Activated T-helper 2 cell treated with anti-CD3 and anti-CD28 coated beads, Interferon-gamma antibody, Interleukin-2, Interleukin-4, amounts not matched to agents 10 μg/mL and 5 μg/mL and 100 μg/mL, durations not matched to agents 14 hours and 24 hours and 36 hours (primary cell): ENCODE results near the gene POLR2F. TPM values are rescaled to one million over a fixed set of nuclear protein-coding genes. Genes with fewer than 3 reads are reported as not detected.

Experiments
- DNase-seq: peaks from one replicate; pipeline ENCODE4 v3.0.0; 2021; ENCODE audit warnings: low spot score
- H3K27ac Mint-ChIP-seq: one replicate; pipeline ENCODE4 v1.8.0; 2021; ENCODE audit warnings: mixed read lengths
- H3K27me3 Mint-ChIP-seq: one replicate; pipeline ENCODE4 v1.8.0; 2021; ENCODE audit warnings: low read depth, mixed read lengths
- H3K36me3 Mint-ChIP-seq: one replicate; pipeline ENCODE4 v1.8.0; 2021; ENCODE audit warnings: low read depth, mixed read lengths
- H3K4me1 Mint-ChIP-seq: one replicate; pipeline ENCODE4 v1.8.0; 2021; ENCODE audit warnings: low read depth, mixed read lengths
- H3K4me3 Mint-ChIP-seq: one replicate; pipeline ENCODE4 v1.8.0; 2021; ENCODE audit warnings: low read depth, mild to moderate bottlenecking, moderate library complexity, mixed read lengths
- H3K9me3 Mint-ChIP-seq: one replicate; pipeline ENCODE4 v1.8.0; 2021; ENCODE audit warnings: mixed read lengths
- intact Hi-C: fragments of 100-400 bp; cut with micrococcal nuclease; formaldehyde crosslinking; loops from one replicate; pipeline ENCODE4 v1.15.1; 2023
- total RNA-seq: library from RNA; stranded (reverse); gene quantifications from 2 replicates; pipeline ENCODE4 v1.2.3, GENCODE V29; 2022

The POLR2F gene
- total RNA-seq, 1 donor from 2014 or later = 92.6 TPM

- Mint-ChIP-seq H3K27me3 (no peaks in the 10 kb centered on the region), H3K9me3 (no peaks in the 10 kb centered on the region), H3K27ac (no peak overlapping the region), H3K36me3 (no peaks in the 10 kb centered on the region), H3K4me3 (no peak overlapping the region), H3K4me1 (no peaks in the 10 kb centered on the region)
- no peak for DNase-seq
- intact Hi-C loops = no loop called here
Observed at GRCh38 chr22:37982938-37983859, 29.7 kb downstream of the POLR2F start.

GRCh38 chr22:37983860-37984791 is 30.6 kb downstream of the POLR2F start, which contains the start of gene SOX10:
TSS of gene SOX10 (minus strand) at chr22:37984555. CDS start at chr22:37983784, 771 bp downstream.
- intact Hi-C loops = no loop called here
- Mint-ChIP-seq H3K9me3 (no peaks in the 10 kb centered on the region), H3K4me3 (no peak within 1 kb of the TSS), H3K4me1 (no peaks in the 10 kb centered on the region), H3K27ac (no peak within 1 kb of the TSS), H3K36me3 (no peaks in the 10 kb centered on the region), H3K27me3 (no peaks in the 10 kb centered on the region)
- DNase-seq = no peak

GRCh38 chr22:37985050-37985585 is 31.6 kb downstream of the POLR2F start:
- Mint-ChIP-seq H3K27me3 (no peaks in the 10 kb centered on the region), H3K4me1 (no peaks in the 10 kb centered on the region), H3K27ac (no peak overlapping the region), H3K36me3 (no peaks in the 10 kb centered on the region), H3K4me3 (no peak overlapping the region), H3K9me3 (no peaks in the 10 kb centered on the region)
- DNase-seq = no peak
- intact Hi-C loops = no loop called here

- Mint-ChIP-seq H3K36me3 (no peaks in the 10 kb centered on the region), H3K27ac (no peak overlapping the region), H3K9me3 (no peaks in the 10 kb centered on the region), H3K4me3 (no peak overlapping the region), H3K4me1 (no peaks in the 10 kb centered on the region), H3K27me3 (no peaks in the 10 kb centered on the region)
- intact Hi-C loops = no loop called here
- no peak for DNase-seq
Observed at GRCh38 chr22:37985751-37986281, 32.3 kb downstream of the POLR2F start.

- DNase-seq = no peak
- Mint-ChIP-seq H3K4me3 (no peak overlapping the region), H3K9me3 (no peaks in the 10 kb centered on the region), H3K27me3 (no peaks in the 10 kb centered on the region), H3K27ac (no peak overlapping the region), H3K36me3 (no peaks in the 10 kb centered on the region), H3K4me1 (no peaks in the 10 kb centered on the region)
- intact Hi-C loops = no loop called here
Observed at GRCh38 chr22:37986371-37986770, 32.9 kb downstream of the POLR2F start.

GRCh38 chr22:37989146-37990045 is 35.9 kb downstream of the POLR2F start:
- Mint-ChIP-seq H3K9me3 (no peaks in the 10 kb centered on the region), H3K4me3 (no peak overlapping the region), H3K27me3 (no peaks in the 10 kb centered on the region), H3K27ac (no peak overlapping the region), H3K36me3 (no peaks in the 10 kb centered on the region), H3K4me1 (no peaks in the 10 kb centered on the region)
- no peak for DNase-seq
- intact Hi-C loops = no loop called here

GRCh38 chr22:37990301-37990700 is 36.8 kb downstream of the POLR2F start:
- no peak for DNase-seq
- Mint-ChIP-seq H3K36me3 (no peaks in the 10 kb centered on the region), H3K27ac (no peak overlapping the region), H3K4me1 (no peaks in the 10 kb centered on the region), H3K9me3 (no peaks in the 10 kb centered on the region), H3K27me3 (no peaks in the 10 kb centered on the region), H3K4me3 (no peak overlapping the region)
- intact Hi-C loops = no loop called here

GRCh38 chr22:37990862-37991261 is 37.4 kb downstream of the POLR2F start:
- Mint-ChIP-seq H3K9me3 (no peaks in the 10 kb centered on the region), H3K36me3 (no peaks in the 10 kb centered on the region), H3K4me3 (no peak overlapping the region), H3K4me1 (no peaks in the 10 kb centered on the region), H3K27ac (no peak overlapping the region), H3K27me3 (no peaks in the 10 kb centered on the region)
- intact Hi-C loops = no loop called here
- DNase-seq = no peak

- no peak overlapping the region for H3K27ac Mint-ChIP-seq
- H3K27me3 Mint-ChIP-seq = no peaks in the 10 kb centered on the region
- no peak overlapping the region for H3K4me3 Mint-ChIP-seq
- intact Hi-C loops = no loop called here
- H3K4me1 Mint-ChIP-seq = no peaks in the 10 kb centered on the region
- no peaks in the 10 kb centered on the region for H3K36me3 Mint-ChIP-seq
- no peaks in the 10 kb centered on the region for H3K9me3 Mint-ChIP-seq
- no peak for DNase-seq
Observed at GRCh38 chr22:37991731-37992442, 38.4 kb downstream of the POLR2F start.

- intact Hi-C loops = no loop called here
- Mint-ChIP-seq H3K4me3 (no peak overlapping the region), H3K27me3 (no peaks in the 10 kb centered on the region), H3K36me3 (no peaks in the 10 kb centered on the region), H3K27ac (no peak overlapping the region), H3K4me1 (no peaks in the 10 kb centered on the region), H3K9me3 (no peaks in the 10 kb centered on the region)
- no peak for DNase-seq
Observed at GRCh38 chr22:37994049-37994448, 40.5 kb downstream of the POLR2F start.

- no peaks in the 10 kb centered on the region for H3K36me3 Mint-ChIP-seq
- DNase-seq = no peak
- no peak overlapping the region for H3K4me3 Mint-ChIP-seq
- no peaks in the 10 kb centered on the region for H3K9me3 Mint-ChIP-seq
- intact Hi-C loops = no loop called here
- H3K4me1 Mint-ChIP-seq = no peaks in the 10 kb centered on the region
- H3K27ac Mint-ChIP-seq = no peak overlapping the region
- no peaks in the 10 kb centered on the region for H3K27me3 Mint-ChIP-seq
Observed at GRCh38 chr22:37994982-37995381, 41.5 kb downstream of the POLR2F start.
